Measurements from ENCODE around the gene METTL24. TPM values are rescaled to one million over a fixed set of nuclear protein-coding genes. Genes with fewer than 3 reads are reported as not detected.

The METTL24 gene
- total and polyA plus RNA-seq, 3 donors from 2014 or later: 3.5 to 6.3 (median 6.0) TPM

DNA sequence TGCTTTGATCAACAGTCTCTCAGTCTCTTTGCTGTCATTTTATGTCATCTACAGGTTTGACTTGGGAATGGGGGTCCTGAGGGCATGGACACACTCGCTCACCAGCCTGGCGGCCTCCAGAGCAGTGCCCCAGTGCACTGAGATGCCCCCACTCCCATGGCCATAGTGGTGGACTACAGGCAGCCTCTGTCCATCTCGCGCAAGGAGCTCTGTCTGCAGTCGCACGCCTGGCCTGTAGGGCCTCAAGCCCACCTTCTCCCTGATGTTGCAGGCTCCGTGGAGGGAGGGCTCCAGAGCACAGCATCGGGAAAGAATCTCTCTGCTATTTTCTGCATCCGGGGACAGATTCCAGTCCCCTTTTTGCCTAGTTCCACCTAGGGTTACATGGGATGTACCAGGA is 34.6 kb upstream of the METTL24 start:
- Histone ChIP-seq H3K4me1 (peaks cover 3% of the 10 kb centered on the region), H3K27me3 (no peaks in the 10 kb centered on the region), H3K9me3 (no peaks in the 10 kb centered on the region), H3K4me3 (no peak overlapping the region), H3K27ac (no peak overlapping the region), H3K36me3 (ENCODE audit: low read depth, missing control alignments) (no peaks in the 10 kb centered on the region)
- TF ChIP-seq, protein P1, sequence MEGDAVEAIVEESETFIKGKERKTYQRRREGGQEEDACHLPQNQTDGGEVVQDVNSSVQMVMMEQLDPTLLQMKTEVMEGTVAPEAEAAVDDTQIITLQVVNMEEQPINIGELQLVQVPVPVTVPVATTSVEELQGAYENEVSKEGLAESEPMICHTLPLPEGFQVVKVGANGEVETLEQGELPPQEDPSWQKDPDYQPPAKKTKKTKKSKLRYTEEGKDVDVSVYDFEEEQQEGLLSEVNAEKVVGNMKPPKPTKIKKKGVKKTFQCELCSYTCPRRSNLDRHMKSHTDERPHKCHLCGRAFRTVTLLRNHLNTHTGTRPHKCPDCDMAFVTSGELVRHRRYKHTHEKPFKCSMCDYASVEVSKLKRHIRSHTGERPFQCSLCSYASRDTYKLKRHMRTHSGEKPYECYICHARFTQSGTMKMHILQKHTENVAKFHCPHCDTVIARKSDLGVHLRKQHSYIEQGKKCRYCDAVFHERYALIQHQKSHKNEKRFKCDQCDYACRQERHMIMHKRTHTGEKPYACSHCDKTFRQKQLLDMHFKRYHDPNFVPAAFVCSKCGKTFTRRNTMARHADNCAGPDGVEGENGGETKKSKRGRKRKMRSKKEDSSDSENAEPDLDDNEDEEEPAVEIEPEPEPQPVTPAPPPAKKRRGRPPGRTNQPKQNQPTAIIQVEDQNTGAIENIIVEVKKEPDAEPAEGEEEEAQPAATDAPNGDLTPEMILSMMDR (IDR thresholded peaks at IDR 0.05): no peak
- TF ChIP-seq POLR2A (IDR thresholded peaks at IDR 0.05): no peak
- no peak for DNase-seq
- intact Hi-C loops (cut with DNase I; ENCODE audit: low total_unique reads): loop anchor here (10.0 kb wide), 2 partner anchors 218 to 348 kb away; partner anchors contain the start of gene WASF1
- 66 to 84% methylated on average over 8 to 9 of the region's 9 CpGs for WGBS, 2 donors

GRCh38 chr6:110390404-110390803 is 32.3 kb upstream of the METTL24 start:
- TF ChIP-seq, protein P1 (IDR thresholded peaks at IDR 0.05): no peak
- TF ChIP-seq POLR2A (IDR thresholded peaks at IDR 0.05): no peak
- Histone ChIP-seq H3K9me3 (no peaks in the 10 kb centered on the region), H3K27ac (no peak overlapping the region), H3K27me3 (no peaks in the 10 kb centered on the region), H3K4me3 (no peak overlapping the region), H3K4me1 (peaks cover 3% of the 10 kb centered on the region), H3K36me3 (ENCODE audit: low read depth, missing control alignments) (no peaks in the 10 kb centered on the region)
- 35 to 36% methylated on average over 2 of the region's 2 CpGs for WGBS, 2 donors
- DNase-seq: no peak
- intact Hi-C loops (cut with DNase I; ENCODE audit: low total_unique reads): loop anchor here (10.0 kb wide), 2 partner anchors 216 to 346 kb away; partner anchors contain the start of gene WASF1

- TF ChIP-seq POLR2A (IDR thresholded peaks at IDR 0.05): no peak
- TF ChIP-seq, protein P1 (IDR thresholded peaks at IDR 0.05): no peak
- no peak for DNase-seq
- Histone ChIP-seq H3K9me3 (no peaks in the 10 kb centered on the region), H3K4me3 (no peak overlapping the region), H3K27ac (no peak overlapping the region), H3K4me1 (peaks cover 1% of the 10 kb centered on the region), H3K36me3 (ENCODE audit: low read depth, missing control alignments) (no peaks in the 10 kb centered on the region), H3K27me3 (no peaks in the 10 kb centered on the region)
- intact Hi-C loops (cut with DNase I; ENCODE audit: low total_unique reads): loop anchor here (10.0 kb wide), 2 partner anchors 215 to 345 kb away; partner anchors contain the start of gene WASF1
- WGBS, 2 donors: 83 to 88% methylated on average over 2 to 4 of the region's 4 CpGs
Measured at GRCh38 chr6:110389689-110390382, 31.7 kb upstream of the METTL24 start.

- H3K36me3 ChIP-seq (ENCODE audit: low read depth, missing control alignments): no peaks in the 10 kb centered on the region
- H3K27me3 ChIP-seq: no peaks in the 10 kb centered on the region
- H3K27ac ChIP-seq: no peak overlapping the region
- no peak overlapping the region for H3K4me3 ChIP-seq
- no peak for DNase-seq
- no peaks in the 10 kb centered on the region for H3K4me1 ChIP-seq
- 67 to 73% methylated on average over 2 of the region's 2 CpGs for WGBS, 2 donors
- intact Hi-C loops (cut with DNase I; ENCODE audit: low total_unique reads): no loop called here
- TF ChIP-seq, protein P1 (IDR thresholded peaks at IDR 0.05): no peak
- no peak for TF ChIP-seq POLR2A (IDR thresholded peaks at IDR 0.05)
- no peaks in the 10 kb centered on the region for H3K9me3 ChIP-seq
Measured at GRCh38 chr6:110387986-110388385, 29.8 kb upstream of the METTL24 start.

DNA sequence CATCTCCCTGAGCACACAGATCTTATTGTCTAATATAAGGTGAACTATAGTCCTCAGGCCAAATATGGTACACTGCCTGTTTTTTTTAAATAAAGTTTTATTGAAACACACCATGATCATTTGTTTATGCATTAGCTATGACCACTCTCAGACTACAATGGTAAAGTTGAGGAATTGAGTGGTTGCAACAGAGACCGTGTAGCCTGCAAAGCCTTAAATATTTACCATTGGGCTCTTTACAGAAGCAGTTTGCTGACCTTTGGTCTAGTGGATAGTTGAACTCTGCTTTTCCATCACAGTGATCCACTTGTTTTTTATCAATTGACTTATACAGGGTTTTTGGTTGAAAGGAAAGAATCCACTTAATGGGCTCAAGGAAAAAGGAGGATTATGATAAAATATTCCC is 27.3 kb upstream of the METTL24 start:
- DNase-seq: no peak
- Histone ChIP-seq H3K36me3 (ENCODE audit: low read depth, missing control alignments) (no peaks in the 10 kb centered on the region), H3K27ac (no peak overlapping the region), H3K4me1 (no peaks in the 10 kb centered on the region), H3K9me3 (no peaks in the 10 kb centered on the region), H3K4me3 (no peak overlapping the region), H3K27me3 (no peaks in the 10 kb centered on the region)
- intact Hi-C loops (cut with DNase I; ENCODE audit: low total_unique reads): no loop called here
- TF ChIP-seq, protein P1 (IDR thresholded peaks at IDR 0.05): no peak
- no peak for TF ChIP-seq POLR2A (IDR thresholded peaks at IDR 0.05)
- 89 to 92% methylated on average over 1 of the region's 1 CpG for WGBS, 2 donors
